Stomach smooth muscle (tissue), 2 donors: ENCODE results near the gene SLC7A8.
A peak's percentile ranks its signal among the peaks of the same experiment; 100 is the strongest.
"Not testable (repeated sequence)": the region's sequence is repeated elsewhere in the genome, so short reads cannot be mapped to it uniquely, and the experiment has no call there.

ENCODE experiments used
- H3K27ac ChIP-seq: one replicate; pipeline ENCODE4 v1.7.0; 2013; ENCODE audit warnings: mild to moderate bottlenecking, low read length, inconsistent platforms
- H3K27me3 ChIP-seq, 2 donors: one replicate each; pipeline ENCODE4 v1.7.0; 2013; ENCODE audit warnings: low read length in 2 of 2; ENCODE audit not compliant: insufficient read depth in 2 of 2, control insufficient read depth in 1 of 2
- H3K36me3 ChIP-seq, 2 donors: one replicate each; pipeline ENCODE4 v1.7.0; 2013; ENCODE audit warnings: low read length in 2 of 2; ENCODE audit not compliant: control insufficient read depth in 2 of 2, insufficient read depth in 2 of 2
- H3K4me1 ChIP-seq: one replicate; pipeline ENCODE4 v1.7.0; 2013; ENCODE audit warnings: low read length; ENCODE audit not compliant: control insufficient read depth, insufficient read depth
- H3K4me3 ChIP-seq, 2 donors: one replicate each; pipeline ENCODE4 v1.7.0; 2013; ENCODE audit warnings: low read length in 2 of 2
- H3K9ac ChIP-seq, 2 donors: one replicate each; pipeline ENCODE4 v1.7.0; 2013; ENCODE audit warnings: low read length in 2 of 2, mild to moderate bottlenecking in 1 of 2
- H3K9me3 ChIP-seq, 2 donors: one replicate each; pipeline ENCODE4 v1.7.0; 2013; ENCODE audit warnings: low read length in 2 of 2; ENCODE audit not compliant: control insufficient read depth in 2 of 2
- donor health status: healthy.
- donor health status: Pancreatic carcinoma.

Gene SLC7A8

GRCh38 chr14:23113431-23114119, 69.9 kb downstream of the SLC7A8 start:
- Histone ChIP-seq H3K36me3 (no peaks in the 10 kb centered on the region), H3K27ac (no peak overlapping the region), H3K9me3 (no peaks in the 10 kb centered on the region), H3K9ac (no peak overlapping the region), H3K27me3 (peaks cover 11 to 12% of the 10 kb centered on the region in 2 donors), H3K4me1 (no peaks in the 10 kb centered on the region), H3K4me3 (no peak overlapping the region)

- Histone ChIP-seq H3K27ac (no peak overlapping the region), H3K9ac (no peak overlapping the region), H3K9me3 (no peaks in the 10 kb centered on the region), H3K27me3 (peaks cover 11 to 12% of the 10 kb centered on the region in 2 donors), H3K4me3 (no peak overlapping the region), H3K36me3 (no peaks in the 10 kb centered on the region), H3K4me1 (no peaks in the 10 kb centered on the region)
Measured at GRCh38 chr14:23112359-23113178, 70.9 kb downstream of the SLC7A8 start.

- Histone ChIP-seq H3K4me1 (no peaks in the 10 kb centered on the region), H3K4me3 (no peak overlapping the region), H3K27me3 (peaks cover 3 to 12% of the 10 kb centered on the region in 2 donors), H3K9me3 (no peaks in the 10 kb centered on the region), H3K27ac (no peak overlapping the region), H3K36me3 (no peaks in the 10 kb centered on the region), H3K9ac (no peak overlapping the region)
Measured at GRCh38 chr14:23110579-23111365, 72.7 kb downstream of the SLC7A8 start.

- H3K4me3 ChIP-seq = no peak overlapping the region
- H3K36me3 ChIP-seq = no peaks in the 10 kb centered on the region
- peaks cover 3 to 6% of the 10 kb centered on the region in 2 donors for H3K27me3 ChIP-seq
- H3K9me3 ChIP-seq = no peaks in the 10 kb centered on the region
- H3K4me1 ChIP-seq = peaks cover 6% of the 10 kb centered on the region
- H3K9ac ChIP-seq = no peak overlapping the region
- no peak overlapping the region for H3K27ac ChIP-seq
Measured at GRCh38 chr14:23109769-23110168, 73.7 kb downstream of the SLC7A8 start.

GRCh38 chr14:23108169-23108568, 75.3 kb downstream of the SLC7A8 start:
- not testable (repeated sequence) for H3K27me3 ChIP-seq, H3K9ac ChIP-seq, H3K4me3 ChIP-seq, H3K27ac ChIP-seq, H3K36me3 ChIP-seq, H3K9me3 ChIP-seq
- H3K4me1 ChIP-seq = peaks cover 12% of the 10 kb centered on the region

- H3K36me3 ChIP-seq, H3K27me3 ChIP-seq, H3K4me3 ChIP-seq, H3K9me3 ChIP-seq, H3K9ac ChIP-seq, H3K27ac ChIP-seq: not testable (repeated sequence)
- peaks cover 12% of the 10 kb centered on the region for H3K4me1 ChIP-seq
Measured at GRCh38 chr14:23107620-23108019, 75.8 kb downstream of the SLC7A8 start.

- Histone ChIP-seq H3K36me3 (no peaks in the 10 kb centered on the region), H3K27me3 (no peaks in the 10 kb centered on the region), H3K9ac (no peak overlapping the region), H3K4me1 (peaks cover 12% of the 10 kb centered on the region), H3K27ac (no peak overlapping the region), H3K4me3 (no peak overlapping the region), H3K9me3 (no peaks in the 10 kb centered on the region)
Measured at GRCh38 chr14:23106747-23107045, 76.8 kb downstream of the SLC7A8 start.

GRCh38 chr14:23105348-23105824, 78.1 kb downstream of the SLC7A8 start:
- H3K27me3 ChIP-seq = no peaks in the 10 kb centered on the region
- no peak overlapping the region for H3K9ac ChIP-seq
- no peaks in the 10 kb centered on the region for H3K36me3 ChIP-seq
- H3K4me1 ChIP-seq = peaks cover 12% of the 10 kb centered on the region
- H3K4me3 ChIP-seq = no peak overlapping the region
- no peak overlapping the region for H3K27ac ChIP-seq
- H3K9me3 ChIP-seq = no peaks in the 10 kb centered on the region

- Histone ChIP-seq H3K4me3 (peak within 1 kb of the TSS in 1 of 2 donors; percentile 44), H3K9me3 (no peaks in the 10 kb centered on the region), H3K27ac (no peak within 1 kb of the TSS), H3K27me3 (no peaks in the 10 kb centered on the region), H3K36me3 (no peaks in the 10 kb centered on the region), H3K9ac (peak within 1 kb of the TSS; percentile 21 to 23), H3K4me1 (peaks cover 12% of the 10 kb centered on the region)
Measured at GRCh38 chr14:23104591-23105347, 78.7 kb downstream of the SLC7A8 start, which contains the start of gene CIROP. Gene CIROP, minus strand, starts transcription at chr14:23104989. Its CDS starts 69 bp downstream, at chr14:23104920.

- Histone ChIP-seq H3K4me3 (peak overlapping the region in 1 of 2 donors; percentile 44), H3K9ac (peak overlapping the region in 1 of 2 donors; percentile 23), H3K9me3 (no peaks in the 10 kb centered on the region), H3K27me3 (no peaks in the 10 kb centered on the region), H3K27ac (no peak overlapping the region), H3K4me1 (peaks cover 12% of the 10 kb centered on the region), H3K36me3 (peaks cover 0 to 1% of the 10 kb centered on the region in 2 donors)
Measured at GRCh38 chr14:23104070-23104590, 79.3 kb downstream of the SLC7A8 start.
